GM21526 (cell line): ENCODE results near the gene RCCD1.
"Not testable (repeated sequence)": the region's sequence is repeated elsewhere in the genome, so short reads cannot be mapped to it uniquely, and the experiment has no call there.

ENCODE experiments used
- ATAC-seq: cut with Tn5 transposase; IDR thresholded peaks from one replicate; pipeline ENCODE4 v1.9.1; 2021; ENCODE audit warnings: moderate library complexity; ENCODE audit not compliant: unreplicated experiment, low FRiP score

Gene RCCD1

GRCh38 chr15:90954712-90955623 lies at the start of gene RCCD1:
TSS of gene RCCD1 (plus strand) at chr15:90954884. CDS start at chr15:90956735, 1,851 bp downstream.
- ATAC-seq = peak; percentile 87

GRCh38 chr15:90905306-90906180 lies 49.1 kb upstream of the RCCD1 start:
- no peak for ATAC-seq

- ATAC-seq = no peak
These were observed 48.4 kb upstream of the RCCD1 start for GRCh38 chr15:90906181-90906849.

DNA sequence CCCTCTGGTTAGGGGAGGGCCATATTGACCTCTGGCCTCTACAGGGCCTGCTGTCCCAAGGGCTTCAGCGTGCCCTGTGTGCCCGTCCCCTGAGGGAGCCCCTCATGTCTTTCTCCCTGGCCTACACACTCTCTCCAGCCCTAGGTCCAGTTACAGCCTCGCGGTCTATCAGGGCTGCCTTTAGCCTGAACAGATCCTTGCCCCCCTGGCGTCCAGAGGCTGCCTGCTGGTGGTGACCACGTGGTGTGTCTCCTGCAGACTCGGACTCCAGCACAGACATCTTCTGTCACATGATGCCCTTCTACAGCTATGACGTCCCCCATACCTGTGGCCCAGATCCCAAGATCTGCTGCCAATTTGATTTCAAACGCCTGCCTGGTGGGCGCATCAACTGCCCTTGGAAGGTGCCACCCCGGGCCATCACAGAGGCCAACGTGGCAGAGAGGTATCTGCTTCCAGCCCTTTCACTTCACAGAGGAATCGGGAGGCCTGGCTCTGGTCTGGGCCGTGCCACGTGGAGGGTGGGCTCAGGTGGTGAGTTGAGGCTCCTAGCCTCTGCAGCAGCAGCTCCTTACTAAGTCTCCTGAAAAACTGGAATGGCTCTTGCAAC lies 47.5 kb upstream of the RCCD1 start:
- ATAC-seq = no peak

GRCh38 chr15:90907838-90908507 lies 46.7 kb upstream of the RCCD1 start:
- no peak for ATAC-seq

GRCh38 chr15:90909449-90909848 lies 45.2 kb upstream of the RCCD1 start:
- ATAC-seq = not testable (repeated sequence)

DNA sequence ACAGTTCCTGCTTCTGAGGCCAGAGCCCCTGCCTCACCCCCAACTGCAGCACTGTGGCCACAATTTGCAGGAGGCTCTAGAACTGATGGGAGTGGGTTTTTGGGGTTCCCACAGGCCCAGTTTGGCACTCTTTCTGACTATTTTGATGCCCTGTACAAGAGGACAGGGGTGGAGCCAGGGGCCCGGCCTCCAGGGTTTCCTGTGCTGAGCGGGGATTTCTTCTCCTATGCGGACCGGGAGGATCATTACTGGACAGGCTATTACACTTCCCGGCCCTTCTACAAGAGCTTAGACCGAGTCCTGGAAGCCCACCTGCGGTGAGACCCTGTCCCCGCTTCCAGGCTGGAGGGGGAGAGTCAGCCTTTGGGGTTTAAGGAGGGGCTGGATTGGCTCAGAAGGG lies 44.7 kb upstream of the RCCD1 start:
- no peak for ATAC-seq

- no peak for ATAC-seq
These were observed 44.0 kb upstream of the RCCD1 start for GRCh38 chr15:90910441-90911301.

DNA sequence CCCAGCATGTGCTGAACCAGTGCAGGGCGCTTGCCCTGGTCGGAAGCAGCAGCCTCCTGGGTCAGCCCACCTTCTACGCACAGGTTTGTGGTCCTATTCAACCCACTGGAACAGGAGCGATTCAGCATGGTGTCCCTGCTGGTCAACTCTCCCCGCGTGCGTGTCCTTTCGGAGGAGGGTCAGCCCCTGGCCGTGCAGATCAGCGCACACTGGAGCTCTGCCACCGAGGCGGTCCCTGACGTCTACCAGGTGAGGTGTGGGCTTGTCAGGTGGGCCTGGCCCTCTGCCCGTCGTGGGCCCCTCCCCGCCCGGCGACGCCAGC lies 43.4 kb upstream of the RCCD1 start:
- ATAC-seq = no peak

- ATAC-seq = no peak
These were observed 42.5 kb upstream of the RCCD1 start for GRCh38 chr15:90911906-90912769.

GRCh38 chr15:90912770-90913075 lies 42.0 kb upstream of the RCCD1 start:
- ATAC-seq = no peak

GRCh38 chr15:90913398-90913944 lies 41.2 kb upstream of the RCCD1 start:
- ATAC-seq = no peak

DNA sequence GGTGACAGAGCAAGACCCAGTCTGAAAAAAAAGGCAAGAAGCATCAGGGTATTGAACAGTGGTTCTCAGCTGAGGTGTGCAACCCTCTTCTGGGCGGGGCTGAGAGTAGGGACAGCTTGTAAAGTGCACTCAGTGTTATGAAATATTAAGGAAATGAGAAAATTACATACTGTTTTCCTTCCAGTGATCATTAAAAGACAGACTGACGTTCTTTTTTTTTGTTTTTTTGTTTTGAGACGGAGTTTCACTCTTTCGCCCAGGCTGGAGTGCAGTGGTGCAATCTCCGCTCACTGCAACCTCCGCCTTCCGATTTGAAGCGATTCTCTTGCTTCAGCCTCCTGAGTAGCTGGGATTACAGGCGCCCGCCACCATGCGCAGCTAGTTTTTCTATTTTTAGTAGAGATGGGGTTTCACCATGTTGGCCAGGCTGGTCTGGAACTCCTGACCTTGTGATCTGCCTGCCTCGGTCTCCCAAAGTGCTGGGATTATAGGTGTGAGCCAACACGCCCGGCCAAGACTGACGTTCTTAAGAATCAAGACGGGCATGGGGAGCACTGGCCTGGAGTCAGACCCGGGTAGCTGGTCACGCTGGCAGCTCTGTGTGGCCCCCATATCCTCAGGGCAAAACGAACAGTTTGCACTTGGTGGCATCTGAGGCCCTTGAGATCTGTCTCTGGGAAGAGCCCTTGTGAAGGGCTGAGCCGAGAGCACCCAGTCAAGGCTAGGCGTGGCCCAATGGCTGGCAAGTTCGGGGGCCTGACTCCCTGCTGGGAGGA lies 40.2 kb upstream of the RCCD1 start:
- no peak for ATAC-seq

- no peak for ATAC-seq
These were observed 39.4 kb upstream of the RCCD1 start for GRCh38 chr15:90915216-90915807.

DNA sequence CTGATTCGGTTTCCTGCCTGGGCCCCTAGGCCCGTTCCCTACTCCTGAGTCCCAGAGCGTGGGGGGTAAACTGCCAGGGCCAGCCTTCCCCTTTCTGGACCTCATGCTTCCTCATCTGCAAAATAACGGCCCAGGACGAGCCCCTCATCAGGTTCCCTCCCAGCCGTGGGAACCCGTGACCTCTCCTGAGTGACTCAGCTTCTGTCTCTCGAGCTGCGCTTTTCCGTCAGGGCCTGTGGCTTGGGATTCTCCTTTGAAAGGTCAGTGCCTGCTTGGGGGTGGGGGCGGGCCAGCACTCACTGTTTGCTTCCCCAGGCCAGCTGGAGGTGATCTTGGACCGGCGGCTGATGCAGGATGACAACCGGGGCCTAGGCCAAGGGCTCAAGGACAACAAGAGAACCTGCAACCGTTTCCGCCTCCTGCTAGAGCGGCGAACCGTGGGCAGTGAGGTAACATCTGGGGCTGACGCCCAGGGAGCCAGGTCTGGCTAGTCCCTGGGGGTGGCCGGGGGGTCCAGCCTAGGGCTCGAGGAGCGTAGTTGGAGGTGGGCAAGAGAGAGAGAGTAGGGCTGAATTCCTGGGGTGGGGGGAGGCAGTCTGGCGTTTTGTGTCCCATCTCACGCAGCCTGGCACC lies 38.8 kb upstream of the RCCD1 start:
- no peak for ATAC-seq

DNA sequence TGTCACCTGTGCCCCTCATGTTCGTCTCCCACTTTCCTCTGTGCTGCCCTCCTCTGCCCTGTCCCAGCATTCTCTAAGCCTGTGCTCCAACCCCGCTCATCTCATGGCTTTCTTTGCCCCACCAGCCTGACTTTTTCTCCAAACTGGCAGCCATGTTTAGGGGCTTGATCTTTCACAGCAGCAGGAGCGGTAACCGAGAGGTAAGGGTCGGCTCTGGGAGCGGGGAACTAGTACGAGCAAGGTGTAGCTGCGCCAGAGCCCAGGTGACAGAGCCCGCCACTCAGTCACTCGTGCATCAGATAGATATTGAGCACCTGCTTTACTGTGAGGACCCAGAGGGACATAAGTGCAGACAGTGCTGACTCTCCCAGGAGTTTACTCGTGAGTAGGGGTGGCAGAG lies 38.2 kb upstream of the RCCD1 start:
- ATAC-seq = no peak

DNA sequence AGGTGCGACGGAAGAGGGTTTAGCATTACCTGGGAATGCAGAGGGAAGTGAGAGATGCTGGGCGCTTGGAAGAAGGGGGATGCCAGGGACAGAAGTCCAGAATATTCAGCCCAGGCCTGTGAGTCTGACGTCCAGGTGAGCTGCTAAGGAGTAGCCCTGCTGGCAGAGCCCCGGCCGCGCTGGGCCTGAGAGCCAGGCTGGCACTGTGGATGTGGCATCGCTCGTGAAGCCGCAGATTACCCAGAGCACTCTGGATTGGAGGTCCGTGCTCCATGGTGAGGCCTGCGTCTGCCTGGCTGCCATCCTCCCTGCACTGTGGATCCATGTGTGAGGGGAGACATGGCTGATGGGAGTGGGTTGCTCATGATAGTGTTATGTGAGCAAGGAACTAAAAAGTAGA lies 37.1 kb upstream of the RCCD1 start:
- ATAC-seq = no peak
